GM06990 (cell line): ENCODE data around the gene PACC1.
"Not testable (repeated sequence)": the region's sequence is repeated elsewhere in the genome, so short reads cannot be mapped to it uniquely, and the experiment has no call there.

ENCODE experiments used
- DNase-seq: peaks from one replicate; pipeline ENCODE4 v3.0.0-alpha.2; 2011; ENCODE audit not compliant: insufficient read length; ENCODE audit errors: extremely low read depth
- H3K27me3 ChIP-seq: replicated peaks from 2 replicates; pipeline ENCODE4 v1.6.0; 2011; ENCODE audit warnings: low read length; ENCODE audit not compliant: control insufficient read depth, insufficient read depth
- H3K36me3 ChIP-seq: 2 replicates; pipeline ENCODE4 v1.5.1; 2011; ENCODE audit warnings: low read length; ENCODE audit not compliant: control insufficient read depth, insufficient read depth
- H3K4me3 ChIP-seq: replicated peaks from 2 replicates; pipeline ENCODE4 v1.5.1; 2011; ENCODE audit warnings: low read depth, mild to moderate bottlenecking, control low read depth, low read length
- TF ChIP-seq, protein P1 (sequence below): IDR thresholded peaks from 2 replicates; pipeline ENCODE4 v1.5.1; 2011; ENCODE audit warnings: low read length, control low read depth, mild to moderate bottlenecking, inconsistent platforms; ENCODE audit not compliant: insufficient read depth, poor library complexity, severe bottlenecking

PACC1 gene

DNA sequence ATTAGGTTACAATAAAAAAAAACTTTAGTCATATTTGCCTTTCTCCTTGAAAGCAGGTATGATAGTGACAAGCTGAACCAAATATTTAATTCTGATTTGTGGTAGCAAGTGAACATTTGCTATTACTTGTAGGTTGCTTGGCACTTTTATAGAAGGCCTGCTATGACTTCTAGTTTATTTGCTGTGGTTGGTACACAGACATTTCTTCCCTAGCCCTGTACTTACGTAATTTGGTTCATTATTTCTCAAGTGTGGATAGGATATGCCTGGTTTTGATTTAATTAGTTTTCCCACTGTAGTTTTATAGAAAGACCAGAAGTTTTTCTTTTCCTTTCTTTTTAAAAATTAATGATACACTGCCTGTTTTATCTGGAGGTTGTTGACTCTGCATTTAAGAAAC, 73.6 kb downstream of the PACC1 start:
- Histone ChIP-seq H3K4me3 (no peak overlapping the region), H3K27me3 (no peaks in the 10 kb centered on the region), H3K36me3 (no peaks in the 10 kb centered on the region; the same call in 1 of the 2 replicates)
- TF ChIP-seq, protein P1, sequence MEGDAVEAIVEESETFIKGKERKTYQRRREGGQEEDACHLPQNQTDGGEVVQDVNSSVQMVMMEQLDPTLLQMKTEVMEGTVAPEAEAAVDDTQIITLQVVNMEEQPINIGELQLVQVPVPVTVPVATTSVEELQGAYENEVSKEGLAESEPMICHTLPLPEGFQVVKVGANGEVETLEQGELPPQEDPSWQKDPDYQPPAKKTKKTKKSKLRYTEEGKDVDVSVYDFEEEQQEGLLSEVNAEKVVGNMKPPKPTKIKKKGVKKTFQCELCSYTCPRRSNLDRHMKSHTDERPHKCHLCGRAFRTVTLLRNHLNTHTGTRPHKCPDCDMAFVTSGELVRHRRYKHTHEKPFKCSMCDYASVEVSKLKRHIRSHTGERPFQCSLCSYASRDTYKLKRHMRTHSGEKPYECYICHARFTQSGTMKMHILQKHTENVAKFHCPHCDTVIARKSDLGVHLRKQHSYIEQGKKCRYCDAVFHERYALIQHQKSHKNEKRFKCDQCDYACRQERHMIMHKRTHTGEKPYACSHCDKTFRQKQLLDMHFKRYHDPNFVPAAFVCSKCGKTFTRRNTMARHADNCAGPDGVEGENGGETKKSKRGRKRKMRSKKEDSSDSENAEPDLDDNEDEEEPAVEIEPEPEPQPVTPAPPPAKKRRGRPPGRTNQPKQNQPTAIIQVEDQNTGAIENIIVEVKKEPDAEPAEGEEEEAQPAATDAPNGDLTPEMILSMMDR: no peak
- DNase-seq: no peak

DNA sequence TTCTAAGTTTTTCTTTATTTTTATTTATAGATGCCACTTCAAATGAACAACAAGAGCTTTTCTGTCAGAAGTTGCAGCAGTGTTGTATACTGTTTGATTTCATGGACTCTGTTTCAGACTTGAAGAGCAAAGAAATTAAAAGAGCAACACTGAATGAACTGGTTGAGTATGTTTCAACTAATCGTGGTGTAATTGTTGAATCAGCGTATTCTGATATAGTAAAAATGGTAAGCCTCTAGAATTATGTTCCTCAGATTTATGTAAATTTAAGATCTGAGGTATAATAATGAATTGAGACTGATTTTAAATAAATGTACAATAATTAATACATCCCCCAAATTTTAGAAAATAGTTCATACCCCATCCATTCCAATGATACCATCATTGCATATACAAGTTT, 85.6 kb downstream of the PACC1 start:
- TF ChIP-seq, protein P1: no peak
- Histone ChIP-seq H3K4me3 (no peak overlapping the region), H3K36me3 (no peaks in the 10 kb centered on the region), H3K27me3 (no peaks in the 10 kb centered on the region)
- no peak for DNase-seq

DNA sequence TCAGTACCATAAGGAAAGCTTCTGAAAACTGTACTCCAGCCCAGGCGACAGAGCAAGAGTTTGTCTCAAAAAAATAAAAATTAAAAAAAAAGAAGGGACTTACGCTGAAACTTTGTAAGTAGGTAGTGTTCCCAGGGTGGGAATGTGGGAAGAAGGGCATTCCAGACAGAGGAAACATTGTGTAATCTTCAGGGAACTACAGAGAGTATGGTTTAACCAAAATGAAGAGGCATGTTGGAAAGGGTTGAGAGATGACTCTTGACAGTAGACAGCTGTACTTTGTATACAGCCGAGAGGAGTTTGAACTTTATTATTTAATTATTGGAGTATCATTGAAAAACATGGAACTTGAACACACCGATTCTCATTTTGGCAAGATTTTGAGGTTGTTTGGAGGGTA, 86.4 kb downstream of the PACC1 start:
- H3K36me3 ChIP-seq: no peaks in the 10 kb centered on the region
- DNase-seq: no peak
- TF ChIP-seq, protein P1: no peak
- no peaks in the 10 kb centered on the region for H3K27me3 ChIP-seq
- H3K4me3 ChIP-seq: no peak overlapping the region

DNA sequence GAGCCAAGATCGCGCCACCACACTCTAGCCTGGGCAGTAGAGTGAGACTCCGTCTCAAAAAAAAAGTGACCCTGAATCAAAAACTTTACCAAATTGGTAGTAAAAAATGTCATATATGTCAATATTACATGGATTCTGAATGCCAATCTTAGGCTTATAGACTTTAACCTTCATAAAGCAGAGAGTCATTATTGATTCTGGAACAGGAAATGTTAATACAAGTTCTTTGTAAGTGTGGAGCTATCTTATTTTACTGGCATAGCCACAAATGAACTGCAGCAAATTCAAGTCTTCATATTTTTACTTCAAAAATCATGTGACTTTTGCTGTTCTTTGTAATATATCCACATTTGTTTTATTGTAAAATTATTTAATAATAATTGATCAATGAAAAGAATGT, 88.1 kb downstream of the PACC1 start:
- TF ChIP-seq, protein P1: no peak
- Histone ChIP-seq H3K4me3 (no peak overlapping the region), H3K36me3 (no peaks in the 10 kb centered on the region), H3K27me3 (no peaks in the 10 kb centered on the region)
- DNase-seq: no peak

DNA sequence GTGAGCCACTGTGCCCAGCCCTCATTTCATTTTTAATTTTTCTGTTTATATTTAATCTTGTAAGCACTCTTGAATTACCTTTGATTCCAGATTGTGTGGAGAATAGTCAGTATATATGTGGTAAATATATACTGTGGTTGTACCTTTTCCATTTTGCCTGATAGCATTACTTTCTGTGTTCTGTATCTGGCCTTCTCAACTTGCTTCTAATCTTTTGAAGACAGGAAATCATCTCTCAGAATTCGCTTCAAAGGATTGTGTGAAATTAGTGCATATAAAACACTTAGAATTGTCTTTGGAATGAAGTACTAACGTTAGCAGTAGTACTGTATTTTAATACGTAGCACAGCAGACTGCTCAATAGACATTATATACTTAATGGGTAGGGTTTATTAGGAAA, 91.6 kb downstream of the PACC1 start:
- no peak for DNase-seq
- no peak overlapping the region for H3K4me3 ChIP-seq
- H3K27me3 ChIP-seq: no peaks in the 10 kb centered on the region
- TF ChIP-seq, protein P1: no peak
- no peaks in the 10 kb centered on the region for H3K36me3 ChIP-seq

DNA sequence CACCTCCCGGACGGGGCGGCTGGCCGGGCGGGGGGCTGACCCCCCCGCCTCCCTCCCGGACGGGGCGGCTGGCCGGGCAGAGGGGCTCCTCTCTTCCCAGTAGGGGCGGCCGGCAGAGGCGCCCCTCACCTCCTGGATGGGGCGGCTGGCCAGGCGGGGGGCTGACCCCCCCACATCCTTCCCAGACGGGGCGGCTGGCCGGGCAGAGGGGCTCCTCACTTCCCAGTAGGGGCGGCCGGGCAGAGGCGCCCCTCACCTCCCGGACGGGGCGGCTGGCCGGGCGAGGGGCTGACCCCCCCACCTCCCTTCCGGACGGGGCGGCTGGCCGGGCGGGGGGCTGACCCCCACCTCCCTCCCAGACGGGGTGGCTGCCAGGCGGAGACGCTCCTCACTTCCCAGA, 93.7 kb downstream of the PACC1 start:
- H3K4me3 ChIP-seq, DNase-seq, H3K27me3 ChIP-seq, H3K36me3 ChIP-seq: not testable (repeated sequence)
